NCI-H748 treated with DMSO at 0.1 percent for 48 hours (cell line): ENCODE results near the gene ZNF543.
"Not testable (repeated sequence)": the region's sequence is repeated elsewhere in the genome, so short reads cannot be mapped to it uniquely, and the experiment has no call there.

Experiments used
- DNase-seq: peaks from one replicate; lab custom pipeline; 2025; lab: John Stamatoyannopoulos, UW

Gene ZNF543

DNA sequence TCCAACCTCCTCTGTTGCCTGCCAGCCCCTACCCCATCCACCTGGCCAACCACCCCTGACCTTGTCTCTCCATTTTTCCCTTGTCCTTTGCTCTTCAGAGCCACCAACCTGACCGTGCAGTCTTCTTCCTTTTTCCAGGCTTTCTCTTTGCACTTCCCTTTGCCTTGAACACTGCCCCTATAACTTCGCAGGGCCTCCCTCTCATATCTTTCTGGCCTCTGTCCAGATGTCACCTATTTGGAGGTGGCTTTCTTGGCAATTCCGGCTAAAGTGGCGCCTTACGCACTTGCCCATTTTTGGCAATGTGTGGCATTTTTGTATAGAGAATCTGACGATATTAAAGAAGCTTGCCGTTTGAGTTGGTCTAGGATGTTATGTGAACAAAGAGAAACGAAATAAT, 844 bp downstream of the ZNF543 start:
- DNase-seq: no peak

DNA sequence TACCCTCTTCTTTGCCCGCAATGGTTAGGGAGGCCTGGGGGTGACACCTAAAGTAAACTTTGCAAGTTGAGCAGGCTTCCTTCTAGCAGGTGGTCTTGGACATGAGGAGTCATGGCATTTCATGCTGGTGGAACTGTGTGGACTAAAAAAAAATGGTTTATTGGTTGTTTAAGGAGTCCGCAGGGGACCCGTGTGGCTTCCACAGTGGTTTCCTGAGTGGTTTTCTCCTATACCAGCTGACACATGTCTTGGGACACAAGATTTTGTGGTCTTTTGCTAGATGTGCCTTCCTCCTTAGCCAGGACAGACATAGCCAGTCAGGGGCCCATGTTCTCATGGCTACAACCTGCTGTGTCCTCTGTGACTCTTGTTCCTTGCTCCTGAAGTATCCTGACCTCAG, 1.5 kb downstream of the ZNF543 start:
- no peak for DNase-seq

DNA sequence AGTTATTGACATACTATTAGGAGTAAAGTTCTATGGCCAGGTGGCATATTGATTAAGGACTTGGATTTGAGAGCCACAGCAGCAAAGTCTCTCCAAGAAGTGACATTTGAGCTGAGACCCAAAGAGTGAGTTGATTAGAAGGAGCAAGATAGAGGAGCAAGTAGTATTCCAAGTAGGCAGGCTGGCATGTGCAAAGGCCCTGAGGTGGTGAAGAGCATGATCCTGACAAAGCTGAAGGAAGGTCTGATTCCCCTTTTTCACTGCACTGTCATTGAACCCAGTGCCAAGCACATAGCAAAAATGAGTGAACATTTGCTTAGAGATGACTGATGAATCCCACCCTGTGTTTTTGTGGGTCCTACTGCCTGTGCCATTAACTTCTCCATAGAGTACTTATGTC, 4.7 kb downstream of the ZNF543 start:
- DNase-seq: no peak

DNA sequence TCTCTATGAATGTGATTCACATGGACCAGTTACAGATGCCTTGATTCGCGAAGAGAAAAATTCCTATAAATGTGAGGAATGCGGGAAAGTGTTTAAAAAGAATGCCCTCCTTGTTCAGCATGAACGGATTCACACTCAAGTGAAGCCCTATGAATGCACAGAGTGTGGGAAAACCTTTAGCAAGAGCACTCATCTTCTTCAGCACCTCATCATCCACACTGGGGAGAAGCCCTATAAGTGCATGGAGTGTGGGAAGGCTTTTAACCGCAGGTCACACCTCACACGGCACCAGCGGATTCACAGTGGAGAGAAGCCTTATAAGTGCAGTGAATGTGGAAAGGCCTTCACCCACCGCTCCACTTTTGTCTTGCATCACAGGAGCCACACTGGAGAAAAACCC, 7.7 kb downstream of the ZNF543 start:
- no peak for DNase-seq

DNA sequence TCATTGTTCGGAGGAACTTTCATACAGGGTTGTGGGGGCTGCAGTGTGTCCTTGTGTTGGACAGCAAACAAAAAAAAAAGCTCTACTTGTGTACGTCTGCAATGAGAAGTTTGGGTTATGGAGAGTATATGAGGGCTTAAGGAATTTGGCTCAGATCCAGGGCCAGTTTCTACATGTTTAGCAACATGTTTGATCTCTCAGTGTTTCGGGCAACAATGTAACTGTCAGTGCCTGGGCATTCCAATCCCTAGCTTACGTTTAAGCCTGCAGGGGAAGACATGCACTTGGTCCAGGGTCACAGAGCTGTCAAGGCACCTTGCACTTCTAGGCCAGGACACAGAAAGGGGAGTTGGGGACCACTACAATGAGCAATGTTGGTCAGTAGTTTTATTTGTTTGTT, 13.9 kb downstream of the ZNF543 start:
- no peak for DNase-seq

DNA sequence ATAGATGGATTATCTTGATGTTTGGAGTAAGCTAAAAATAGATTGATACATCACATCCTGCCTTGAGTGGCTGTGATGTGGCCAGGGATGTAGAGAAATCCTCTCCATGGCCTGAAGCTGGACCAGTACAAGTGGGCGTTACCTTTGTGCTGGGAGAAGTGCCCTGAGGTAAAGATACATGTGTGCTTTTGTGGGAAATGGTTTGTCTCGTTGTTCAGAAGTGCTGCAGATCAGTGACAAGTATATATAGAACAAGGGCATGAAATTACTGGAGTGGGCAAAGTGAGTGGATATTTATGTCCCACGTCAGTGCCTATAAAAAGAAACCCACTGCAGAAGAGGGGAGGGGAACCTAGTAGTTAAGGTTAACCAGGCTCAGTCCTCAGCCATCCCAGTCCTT, 18.6 kb downstream of the ZNF543 start:
- DNase-seq: no peak

DNA sequence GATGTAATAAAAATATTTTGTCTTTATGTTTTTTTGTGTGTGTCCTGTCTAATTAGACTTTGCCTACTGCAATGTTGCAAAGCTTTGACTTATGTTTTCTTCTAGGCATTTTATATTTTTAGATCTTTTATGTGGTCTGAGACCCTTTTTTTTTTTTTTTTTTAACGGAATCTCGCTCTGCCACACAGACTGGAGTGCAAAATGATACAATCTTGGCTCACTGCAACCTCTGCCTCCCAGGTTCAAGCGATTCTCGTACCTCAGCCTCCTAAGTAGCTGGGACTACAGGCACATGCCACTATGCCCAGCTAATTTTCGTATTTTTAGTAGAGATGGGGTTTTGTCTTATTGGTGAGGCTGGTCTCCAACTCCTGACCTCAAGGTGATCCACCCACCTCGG, 22.3 kb downstream of the ZNF543 start:
- DNase-seq: no peak

DNA sequence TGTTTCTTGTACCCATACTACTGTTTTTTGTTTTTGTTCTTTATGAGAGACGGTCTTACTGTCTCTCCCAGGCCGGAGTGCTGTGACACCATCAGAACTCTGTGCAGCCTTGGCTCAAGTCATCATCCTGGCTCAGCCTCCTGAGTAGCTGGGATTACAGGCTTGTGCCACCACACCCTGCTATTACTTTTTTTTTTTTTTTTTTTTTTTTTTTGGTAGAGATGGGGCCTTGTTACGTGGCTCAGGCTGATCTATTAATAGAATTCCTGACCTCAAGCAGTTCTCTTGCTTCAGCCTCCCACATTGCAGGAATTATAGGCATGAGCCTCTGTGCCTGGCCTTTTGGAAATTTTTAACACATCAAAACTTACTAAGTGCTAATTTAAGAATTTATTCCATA, 27.9 kb downstream of the ZNF543 start:
- no peak for DNase-seq

DNA sequence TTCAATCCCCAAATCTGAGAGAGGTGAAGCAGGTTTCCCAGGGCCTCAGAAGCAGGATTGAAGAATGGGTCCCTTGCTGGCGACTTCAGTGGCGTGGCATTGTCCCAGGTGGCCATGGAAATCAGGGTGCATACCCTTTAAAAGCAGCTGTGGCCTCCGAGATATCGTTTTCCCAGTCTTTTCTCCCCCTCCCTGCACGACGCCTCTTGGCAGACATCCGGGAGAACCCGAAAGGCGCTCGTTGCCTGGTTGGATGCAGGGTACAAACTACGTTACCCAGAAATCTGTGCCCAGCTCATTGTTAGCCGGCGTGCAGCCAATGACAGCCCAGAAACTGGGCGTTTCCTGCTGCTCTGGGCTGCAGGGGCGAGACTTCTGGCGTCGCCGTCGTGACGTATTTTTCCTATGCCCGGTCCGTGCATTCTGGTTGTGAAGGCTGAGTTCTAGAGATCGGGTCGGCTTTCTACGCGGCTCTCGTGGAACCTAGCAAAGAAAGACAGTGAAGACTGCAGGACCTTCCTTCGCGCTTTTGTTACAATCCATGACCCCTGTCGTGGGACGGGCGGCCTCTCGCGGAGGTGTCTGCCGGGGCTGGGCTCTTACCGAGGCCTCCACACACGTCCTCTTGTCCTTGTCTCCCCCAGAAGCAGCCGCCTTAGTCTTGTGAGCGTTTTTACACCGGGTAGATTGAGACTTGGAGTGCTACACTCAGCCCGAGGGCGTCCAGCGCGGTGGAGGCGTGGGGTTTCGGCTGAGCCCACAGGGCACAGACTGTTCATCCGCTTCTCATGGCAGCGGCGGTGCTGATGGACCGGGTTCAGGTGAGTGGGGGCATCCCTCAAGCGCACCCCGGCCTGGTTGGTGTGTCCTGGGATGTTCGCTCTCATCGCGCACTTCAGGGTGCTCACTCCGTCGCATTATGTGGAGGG, 30.9 kb downstream of the ZNF543 start, which contains the start of gene ZNF304:
Gene ZNF304 (plus strand): TSS at position 395 of the 929 bp plus-strand sequence. CDS start 394 bp downstream, at position 789.
- peak; percentile 94 for DNase-seq

DNA sequence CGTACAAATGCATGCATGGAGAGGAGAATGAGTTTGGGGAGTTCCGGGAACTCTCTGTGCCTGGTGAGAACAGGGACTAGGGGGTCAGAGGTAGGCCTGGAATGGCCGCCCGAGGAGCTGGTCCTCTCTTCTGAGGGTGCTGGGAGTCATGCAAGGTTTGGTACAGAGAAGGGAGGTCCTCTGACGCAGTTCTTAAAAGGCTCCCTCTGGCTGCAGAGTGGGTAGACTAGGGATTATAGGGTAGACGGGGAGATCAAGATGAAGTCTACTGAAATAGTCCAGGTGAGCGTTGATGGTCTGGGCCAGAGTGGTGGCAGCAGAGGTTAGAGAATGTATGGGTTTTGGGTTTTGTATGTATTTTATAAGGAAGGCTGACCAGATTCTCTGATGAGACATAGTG, 31.6 kb downstream of the ZNF543 start:
- no peak for DNase-seq

DNA sequence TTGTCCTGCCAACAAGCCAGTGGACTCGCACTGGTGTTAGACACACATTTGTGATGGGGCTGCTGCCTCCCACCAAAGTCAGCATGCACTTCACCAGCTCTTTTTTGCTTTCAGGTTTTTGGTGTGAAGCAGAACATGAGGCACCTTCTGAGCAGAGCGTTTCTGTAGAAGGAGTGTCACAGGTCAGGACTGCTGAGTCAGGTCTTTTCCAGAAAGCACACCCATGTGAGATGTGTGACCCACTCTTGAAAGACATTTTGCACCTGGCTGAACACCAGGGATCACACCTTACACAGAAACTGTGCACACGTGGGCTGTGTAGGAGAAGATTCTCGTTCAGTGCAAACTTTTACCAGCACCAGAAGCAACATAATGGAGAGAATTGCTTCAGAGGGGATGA, 35.6 kb downstream of the ZNF543 start:
- no peak for DNase-seq

DNA sequence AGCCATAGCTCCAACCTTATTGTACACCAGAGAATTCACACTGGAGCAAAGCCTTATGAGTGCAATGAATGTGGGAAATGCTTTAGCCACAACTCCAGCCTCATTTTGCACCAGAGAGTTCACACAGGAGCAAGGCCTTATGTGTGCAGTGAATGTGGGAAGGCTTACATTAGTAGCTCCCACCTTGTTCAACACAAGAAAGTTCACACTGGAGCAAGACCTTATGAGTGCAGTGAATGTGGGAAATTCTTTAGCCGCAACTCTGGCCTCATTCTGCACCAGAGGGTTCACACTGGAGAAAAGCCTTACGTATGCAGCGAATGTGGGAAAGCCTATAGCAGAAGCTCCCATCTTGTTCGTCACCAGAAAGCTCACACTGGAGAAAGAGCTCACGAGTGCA, 37.1 kb downstream of the ZNF543 start:
- DNase-seq: no peak

DNA sequence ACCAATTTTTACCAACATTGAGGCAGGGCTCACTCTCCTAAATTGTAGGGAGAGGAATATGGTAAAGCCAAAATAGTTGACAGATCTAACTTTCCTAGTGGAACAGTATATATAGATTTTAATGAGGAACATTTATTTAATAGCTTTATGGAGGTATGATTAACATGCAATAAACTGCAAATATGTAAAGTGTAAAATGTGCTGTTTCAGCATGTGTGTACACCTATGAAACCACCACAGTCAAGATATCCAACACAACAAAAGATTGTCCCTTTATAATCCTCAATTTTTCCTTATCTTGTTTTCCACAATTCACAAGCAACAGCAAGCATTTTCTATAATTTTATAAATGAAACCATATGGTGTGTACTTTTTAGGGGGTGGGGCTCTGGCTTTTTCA, 39.0 kb downstream of the ZNF543 start:
- no peak for DNase-seq

DNA sequence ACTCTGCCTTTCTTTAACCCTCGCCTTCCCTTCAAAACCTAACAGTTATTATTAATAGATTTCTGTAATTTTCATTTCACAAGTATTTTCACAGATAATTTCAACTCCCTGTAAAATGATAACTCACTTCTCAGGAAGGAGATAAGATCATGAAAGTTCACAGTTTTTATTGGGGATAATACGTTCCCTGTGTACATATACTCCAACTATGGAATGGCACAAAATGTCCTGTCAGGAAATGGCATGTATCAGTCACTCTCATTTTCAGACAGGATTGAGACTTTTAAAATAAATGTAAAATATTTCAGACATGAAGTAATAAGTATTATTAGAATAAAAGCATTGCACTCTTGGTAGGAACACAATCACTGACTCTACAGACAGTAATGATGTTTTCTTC, 42.1 kb downstream of the ZNF543 start:
- no peak for DNase-seq

DNA sequence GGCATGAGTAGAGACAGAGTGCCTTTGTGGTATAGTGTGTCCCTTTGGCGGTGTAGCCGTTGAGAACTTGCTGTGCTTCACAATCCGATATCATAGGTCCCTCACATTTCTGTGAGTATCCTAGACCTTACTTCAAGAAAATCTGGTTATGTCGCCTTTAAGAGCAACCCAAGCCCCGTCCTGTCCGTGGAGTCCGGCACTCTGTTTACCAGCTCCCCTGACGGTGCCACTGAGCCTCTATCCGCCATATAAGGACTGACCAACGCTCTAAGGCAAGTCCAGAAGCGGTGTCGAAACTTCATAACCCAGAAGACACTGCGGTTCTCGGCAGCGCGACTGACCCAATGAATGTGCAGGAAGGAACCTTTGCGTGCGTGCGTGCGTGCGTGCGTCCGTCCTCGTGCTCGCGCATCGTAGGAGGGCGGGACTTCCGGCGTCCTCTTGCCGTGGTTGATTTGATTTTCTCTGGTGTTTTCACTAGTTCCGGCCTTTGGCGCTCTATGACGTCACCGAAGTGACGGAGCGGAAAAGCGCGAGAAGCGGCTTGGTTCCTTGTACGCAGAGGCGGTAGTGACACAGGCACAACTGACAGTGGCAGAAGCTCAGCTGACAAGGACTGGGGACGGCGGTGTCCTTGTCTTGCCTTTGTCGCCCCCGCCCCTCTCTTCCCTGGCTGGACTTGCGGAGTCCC, 42.9 kb downstream of the ZNF543 start, which contains the start of the genes TRAPPC2B and ZNF547:
Gene TRAPPC2B (plus strand): TSS at position 555 of the 691 bp plus-strand sequence. CDS start 1,283 bp downstream, outside the sequence.
Gene ZNF547 (plus strand): TSS at position 555 of the 691 bp plus-strand sequence. CDS start 5,005 bp downstream, outside the sequence.
- DNase-seq: peak; percentile 98

DNA sequence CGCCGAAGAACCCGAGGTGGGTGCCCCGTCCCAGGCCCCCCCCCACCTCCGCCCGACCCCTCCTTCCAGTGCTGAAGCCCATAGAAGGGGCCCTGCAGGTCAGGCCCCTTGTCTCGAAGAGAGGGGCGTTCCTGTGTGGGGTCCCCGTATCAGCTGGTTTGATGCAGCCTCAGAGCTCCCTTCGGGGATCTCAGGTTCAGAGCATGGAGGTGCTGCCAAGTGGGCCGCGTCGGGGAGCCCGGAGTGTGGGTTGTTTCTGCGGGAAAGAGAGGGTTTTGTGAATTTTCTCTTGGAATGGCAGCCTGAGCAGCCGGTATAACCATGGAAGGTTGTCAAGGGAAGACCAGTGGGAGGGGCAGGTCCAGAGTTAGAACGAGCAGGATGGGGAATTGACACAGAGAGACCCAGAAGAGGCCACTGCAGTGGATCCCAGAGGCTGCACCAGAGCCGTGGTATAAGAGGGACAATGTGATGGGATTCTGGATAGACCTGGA, 43.5 kb downstream of the ZNF543 start:
- DNase-seq: no peak

DNA sequence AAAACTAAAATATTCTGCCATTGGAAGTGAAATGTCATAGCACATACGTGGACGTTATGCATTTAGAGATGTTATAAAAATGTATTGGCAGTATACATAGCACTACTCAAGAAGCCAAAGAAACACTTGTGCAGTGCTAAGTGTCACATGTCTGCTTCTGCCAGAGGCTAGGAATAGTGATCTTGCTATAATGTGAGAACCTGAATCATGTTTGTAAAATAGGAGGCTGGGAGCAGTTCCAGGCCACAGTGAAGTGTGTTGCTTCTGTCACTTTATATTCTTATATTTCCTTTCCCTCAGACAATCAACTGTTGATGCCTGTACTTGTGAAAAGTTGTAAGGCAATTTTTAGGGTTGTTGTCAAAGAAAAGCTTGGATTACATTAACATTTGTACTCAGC, 46.5 kb downstream of the ZNF543 start:
- DNase-seq: no peak

DNA sequence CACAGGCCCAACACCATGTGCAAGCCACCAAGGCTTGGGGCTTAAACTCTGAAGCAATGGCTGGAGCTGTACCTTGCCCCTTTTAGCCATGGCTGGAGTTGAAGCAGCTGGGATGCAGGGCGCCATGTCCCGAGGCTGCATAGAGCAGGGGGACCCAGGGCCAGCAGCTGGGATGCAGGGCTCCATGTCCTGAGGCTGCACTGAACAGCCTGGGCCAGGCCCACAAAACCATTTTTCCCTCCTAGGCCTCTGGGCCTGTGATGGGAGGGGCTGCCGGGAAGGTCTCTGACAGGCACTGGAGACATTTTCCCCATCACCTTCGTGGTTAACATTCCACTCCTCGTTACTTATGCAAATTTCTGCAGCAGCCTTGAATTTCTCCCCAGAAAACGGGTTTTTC, 53.9 kb downstream of the ZNF543 start:
- DNase-seq: no peak

DNA sequence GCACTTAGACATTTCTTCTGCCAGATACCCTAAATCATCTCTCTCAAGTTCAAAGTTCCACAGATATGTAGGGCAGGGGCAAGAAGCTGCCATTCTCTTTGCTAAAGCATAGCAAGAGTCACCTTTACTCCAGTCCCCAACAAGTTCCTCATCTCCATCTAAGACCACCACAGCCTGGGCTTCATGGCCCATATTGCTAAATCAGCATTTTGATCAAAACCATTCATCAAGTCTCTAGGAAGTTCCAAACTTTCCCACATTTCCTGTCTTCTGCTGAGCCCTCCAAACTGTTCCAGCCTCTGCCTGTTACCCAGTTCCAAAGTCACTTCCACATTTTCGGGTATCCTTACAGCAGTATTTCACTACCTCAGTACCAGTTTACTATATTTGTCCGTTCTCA, 54.4 kb downstream of the ZNF543 start:
- DNase-seq: not testable (repeated sequence)

DNA sequence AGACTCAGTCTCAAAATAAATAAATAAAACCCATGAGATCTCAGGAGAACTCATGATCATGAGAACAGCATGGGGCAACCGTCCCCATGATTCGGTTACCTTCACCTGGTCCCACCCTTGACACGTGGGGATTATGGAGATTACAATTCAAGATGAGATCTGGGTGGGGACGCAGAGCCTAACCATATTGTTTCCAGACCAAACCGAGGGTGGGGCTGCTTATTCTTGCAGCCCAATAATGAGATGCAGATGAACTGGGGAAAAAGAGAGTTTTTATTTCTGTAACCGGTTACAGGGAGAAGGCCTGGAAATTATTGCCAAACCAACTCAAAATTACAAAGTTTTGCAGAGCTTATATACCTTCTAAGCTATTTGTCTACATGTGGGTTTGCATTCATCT, 55.9 kb downstream of the ZNF543 start:
- no peak for DNase-seq

DNA sequence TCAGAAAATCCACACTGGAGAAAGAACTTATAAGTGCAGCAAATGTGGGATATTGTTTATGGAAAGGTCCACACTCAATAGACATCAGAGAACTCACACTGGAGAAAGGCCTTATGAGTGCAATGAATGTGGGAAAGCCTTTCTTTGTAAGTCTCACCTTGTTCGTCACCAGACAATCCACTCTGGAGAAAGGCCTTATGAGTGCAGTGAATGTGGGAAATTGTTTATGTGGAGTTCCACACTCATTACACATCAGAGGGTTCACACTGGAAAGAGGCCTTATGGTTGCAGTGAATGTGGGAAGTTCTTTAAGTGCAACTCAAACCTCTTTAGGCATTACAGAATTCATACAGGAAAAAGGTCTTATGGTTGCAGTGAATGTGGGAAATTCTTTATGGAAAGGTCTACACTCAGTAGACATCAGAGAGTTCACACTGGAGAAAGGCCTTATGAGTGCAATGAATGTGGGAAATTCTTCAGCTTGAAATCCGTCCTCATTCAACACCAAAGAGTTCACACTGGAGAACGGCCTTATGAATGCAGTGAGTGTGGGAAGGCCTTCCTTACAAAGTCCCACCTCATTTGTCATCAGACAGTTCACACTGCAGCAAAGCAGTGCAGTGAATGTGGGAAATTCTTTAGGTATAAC, 57.4 kb downstream of the ZNF543 start:
- no peak for DNase-seq
